Measurements from ENCODE around the gene MEI4.

The MEI4 gene

GRCh38 chr6:77656999-77657764 lies 4.3 kb downstream of the MEI4 start:
- H3K79me2 ChIP-seq (ENCODE audit: insufficient read depth, low read length): no peaks in the 10 kb centered on the region
- H2AFZ ChIP-seq (ENCODE audit: low read length): no peak overlapping the region
- H3K4me1 ChIP-seq (ENCODE audit: insufficient read depth, low read length, poor library complexity, severe bottlenecking): no peaks in the 10 kb centered on the region
- no peaks in the 10 kb centered on the region for H3K27me3 ChIP-seq (ENCODE audit: insufficient read depth, low read length, poor library complexity, severe bottlenecking)
- H3K4me3 ChIP-seq (ENCODE audit: low read length, poor library complexity, severe bottlenecking): no peak overlapping the region
- no peak overlapping the region for H3K4me2 ChIP-seq (ENCODE audit: low read depth, low read length, poor library complexity, severe bottlenecking)
- H3K36me3 ChIP-seq (ENCODE audit: insufficient read depth, low read length): no peaks in the 10 kb centered on the region
- H3K9ac ChIP-seq (ENCODE audit: low read depth, low read length, poor library complexity, severe bottlenecking): no peak overlapping the region
- no peaks in the 10 kb centered on the region for H4K20me1 ChIP-seq (ENCODE audit: insufficient read depth, low read length, poor library complexity, severe bottlenecking)
- TF ChIP-seq EZH2phosphoT487 (IDR thresholded peaks at IDR 0.05; ENCODE audit: borderline replicate concordance): no peak
- no peak for TF ChIP-seq CTCF (conservative IDR thresholded peaks at IDR 0.05; ENCODE audit: low read length)
- H3K9me2 ChIP-seq (replicated peaks; ENCODE audit: low read depth, low read length): no peaks in the 10 kb centered on the region
- H3F3A ChIP-seq (ENCODE audit: low read depth): no peaks in the 10 kb centered on the region
- no peaks in the 10 kb centered on the region for H3K9me3 ChIP-seq (ENCODE audit: insufficient read depth, low read depth, low read length)

GRCh38 chr6:77666340-77666739 lies 13.5 kb downstream of the MEI4 start:
- Histone ChIP-seq H3K79me2 (ENCODE audit: insufficient read depth, low read length) (no peaks in the 10 kb centered on the region), H3K27me3 (ENCODE audit: insufficient read depth, low read length, poor library complexity, severe bottlenecking) (no peaks in the 10 kb centered on the region), H3K4me2 (ENCODE audit: low read depth, low read length, poor library complexity, severe bottlenecking) (no peak overlapping the region), H3K9ac (ENCODE audit: low read depth, low read length, poor library complexity, severe bottlenecking) (no peak overlapping the region), H4K20me1 (ENCODE audit: insufficient read depth, low read length, poor library complexity, severe bottlenecking) (no peaks in the 10 kb centered on the region), H3K4me3 (ENCODE audit: low read length, poor library complexity, severe bottlenecking) (no peak overlapping the region), H3K9me2 (replicated peaks; ENCODE audit: low read depth, low read length) (no peaks in the 10 kb centered on the region), H3K36me3 (ENCODE audit: insufficient read depth, low read length) (no peaks in the 10 kb centered on the region), H3K9me3 (ENCODE audit: insufficient read depth, low read depth, low read length) (no peaks in the 10 kb centered on the region), H3F3A (ENCODE audit: low read depth) (no peaks in the 10 kb centered on the region), H3K4me1 (ENCODE audit: insufficient read depth, low read length, poor library complexity, severe bottlenecking) (no peaks in the 10 kb centered on the region), H2AFZ (ENCODE audit: low read length) (no peak overlapping the region)
- TF ChIP-seq EZH2phosphoT487 (IDR thresholded peaks at IDR 0.05; ENCODE audit: borderline replicate concordance): no peak
- no peak for TF ChIP-seq CTCF (conservative IDR thresholded peaks at IDR 0.05; ENCODE audit: low read length)

DNA sequence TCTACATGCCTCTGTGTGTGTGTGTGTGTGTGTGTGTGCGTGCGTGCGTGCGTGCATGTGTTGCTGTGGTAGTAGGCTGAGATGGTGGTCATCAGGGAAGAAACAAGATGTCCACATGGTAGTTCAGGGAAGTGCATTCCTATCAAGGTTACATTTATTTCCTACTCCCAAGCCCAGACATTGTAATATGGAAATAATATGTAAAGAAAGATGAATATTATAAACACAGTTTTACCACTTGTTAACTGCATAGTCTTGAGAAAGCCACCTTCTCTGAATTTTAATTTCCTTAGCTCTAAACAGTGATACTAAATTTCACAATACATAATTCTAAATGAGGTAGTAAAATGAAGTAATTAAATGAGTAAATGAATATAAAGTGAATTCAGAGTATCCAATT lies 14.0 kb downstream of the MEI4 start:
- H3K9ac ChIP-seq (ENCODE audit: low read depth, low read length, poor library complexity, severe bottlenecking): no peak overlapping the region
- H3K4me1 ChIP-seq (ENCODE audit: insufficient read depth, low read length, poor library complexity, severe bottlenecking): no peaks in the 10 kb centered on the region
- H3K4me3 ChIP-seq (ENCODE audit: low read length, poor library complexity, severe bottlenecking): no peak overlapping the region
- H3K9me2 ChIP-seq (replicated peaks; ENCODE audit: low read depth, low read length): no peaks in the 10 kb centered on the region
- H3K79me2 ChIP-seq (ENCODE audit: insufficient read depth, low read length): no peaks in the 10 kb centered on the region
- H4K20me1 ChIP-seq (ENCODE audit: insufficient read depth, low read length, poor library complexity, severe bottlenecking): no peaks in the 10 kb centered on the region
- H2AFZ ChIP-seq (ENCODE audit: low read length): no peak overlapping the region
- no peaks in the 10 kb centered on the region for H3F3A ChIP-seq (ENCODE audit: low read depth)
- TF ChIP-seq CTCF (conservative IDR thresholded peaks at IDR 0.05; ENCODE audit: low read length) (no peak), EZH2phosphoT487 (IDR thresholded peaks at IDR 0.05; ENCODE audit: borderline replicate concordance) (no peak)
- H3K9me3 ChIP-seq (ENCODE audit: insufficient read depth, low read depth, low read length): no peaks in the 10 kb centered on the region
- no peak overlapping the region for H3K4me2 ChIP-seq (ENCODE audit: low read depth, low read length, poor library complexity, severe bottlenecking)
- no peaks in the 10 kb centered on the region for H3K36me3 ChIP-seq (ENCODE audit: insufficient read depth, low read length)
- H3K27me3 ChIP-seq (ENCODE audit: insufficient read depth, low read length, poor library complexity, severe bottlenecking): no peaks in the 10 kb centered on the region
